Activated CD4-positive, alpha-beta T cell treated with anti-CD3 and anti-CD28 coated beads, Interleukin-10, Interleukin-2, amounts not matched to agents 100 ng/mL and 50 ng/mL, durations not matched to agents 16 hours and 8 hours (primary cell): ENCODE data around the gene PRKD2.
A peak's percentile ranks its signal among the peaks of the same experiment; 100 is the strongest.
"Not testable (repeated sequence)": the region's sequence is repeated elsewhere in the genome, so short reads cannot be mapped to it uniquely, and the experiment has no call there.

ENCODE experiments used
- DNase-seq: peaks from one replicate; pipeline ENCODE4 v3.0.0-alpha.2; 2020

The PRKD2 gene

GRCh38 chr19:46717034-46717715, at the start of gene PRKD2:
TSS of gene PRKD2 (minus strand) at chr19:46717114. CDS start at chr19:46716370, 744 bp downstream.
- peak; percentile 92 for DNase-seq

- DNase-seq: no peak
Observed at GRCh38 chr19:46764817-46765291, 47.9 kb upstream of the PRKD2 start.

- no peak for DNase-seq
Observed at GRCh38 chr19:46762245-46762890, 45.5 kb upstream of the PRKD2 start.

GRCh38 chr19:46761418-46761831, 44.5 kb upstream of the PRKD2 start:
- no peak for DNase-seq

GRCh38 chr19:46760897-46761296, 44.0 kb upstream of the PRKD2 start:
- DNase-seq: not testable (repeated sequence)

GRCh38 chr19:46760363-46760762, 43.4 kb upstream of the PRKD2 start:
- DNase-seq: no peak

- DNase-seq: no peak
Observed at GRCh38 chr19:46759817-46760333, 43.0 kb upstream of the PRKD2 start.

- DNase-seq: no peak
Observed at GRCh38 chr19:46759206-46759605, 42.3 kb upstream of the PRKD2 start.

GRCh38 chr19:46756544-46756888, 39.6 kb upstream of the PRKD2 start:
- DNase-seq: no peak

GRCh38 chr19:46755853-46756543, 39.1 kb upstream of the PRKD2 start:
- DNase-seq: no peak

GRCh38 chr19:46755077-46755852, 38.4 kb upstream of the PRKD2 start:
- no peak for DNase-seq

GRCh38 chr19:46753420-46754155, 36.7 kb upstream of the PRKD2 start:
- DNase-seq: peak; percentile 67

GRCh38 chr19:46748325-46749109, 31.6 kb upstream of the PRKD2 start:
- peak; percentile 76 for DNase-seq

- DNase-seq: peak; percentile 65
Observed at GRCh38 chr19:46746281-46747057, 29.6 kb upstream of the PRKD2 start, which contains the start of gene STRN4. TSS of gene STRN4 (minus strand) at chr19:46746450. CDS start at chr19:46746430, 20 bp downstream.

- DNase-seq: peak; percentile 36
Observed at GRCh38 chr19:46745521-46746280, 28.8 kb upstream of the PRKD2 start, which contains the start of gene FKRP. TSS of gene FKRP (plus strand) at chr19:46746057. CDS start at chr19:46755451, 9,394 bp downstream.

GRCh38 chr19:46745030-46745429, 28.1 kb upstream of the PRKD2 start:
- no peak for DNase-seq

GRCh38 chr19:46744005-46744691, 27.2 kb upstream of the PRKD2 start:
- DNase-seq: no peak

- DNase-seq: no peak
Observed at GRCh38 chr19:46742926-46743480, 26.1 kb upstream of the PRKD2 start.
